SK-N-SH (cell line): Measurements from ENCODE around the gene CD3D.

ENCODE experiments used
- CTCF ChIP-seq: fragments of 200-600 bp; sonication (generic); IDR thresholded peaks from 2 replicates; pipeline ENCODE4 v1.6.1; 2017; ENCODE audit warnings: antibody characterized with exemption, mild to moderate bottlenecking, moderate library complexity
- EZH2phosphoT487 ChIP-seq: fragments of 200-600 bp; sonication (generic); IDR thresholded peaks from 2 replicates; pipeline ENCODE4 v1.6.1; 2017; ENCODE audit warnings: low read depth, mixed run types, mild to moderate bottlenecking, antibody characterized with exemption, moderate library complexity, borderline replicate concordance
- IRF3 ChIP-seq: fragments of 150-350 bp; IDR thresholded peaks from 2 replicates; pipeline ENCODE4 v1.6.1; 2016; ENCODE audit warnings: mild to moderate bottlenecking, low read depth, low read length
- MEF2A ChIP-seq: IDR thresholded peaks from 2 replicates; pipeline ENCODE4 v1.4.0; 2012; ENCODE audit warnings: low read depth, borderline replicate concordance
- POLR2AphosphoS5 ChIP-seq: IDR thresholded peaks from 2 replicates; pipeline ENCODE4 v1.6.1; 2012; ENCODE audit warnings: low read depth, low read length
- RCOR1 ChIP-seq: fragments of 150-350 bp; IDR thresholded peaks from 2 replicates; pipeline ENCODE4 v1.6.1; 2017; ENCODE audit warnings: antibody characterized with exemption, low read length
- TCF12 ChIP-seq: IDR thresholded peaks from 2 replicates; pipeline ENCODE4 v1.4.0; 2012
- YY1 ChIP-seq: IDR thresholded peaks from 2 replicates; pipeline ENCODE4 v1.4.0; 2012; ENCODE audit warnings: low read depth, mild to moderate bottlenecking
- TF ChIP-seq, protein P1 (sequence below): IDR thresholded peaks from 2 replicates; pipeline ENCODE4 v1.6.1; 2012; ENCODE audit warnings: mild to moderate bottlenecking, low read depth, low read length, moderate library complexity
- TF ChIP-seq, protein P2 (sequence below): IDR thresholded peaks from 2 replicates; pipeline ENCODE4; 2012

DNA sequence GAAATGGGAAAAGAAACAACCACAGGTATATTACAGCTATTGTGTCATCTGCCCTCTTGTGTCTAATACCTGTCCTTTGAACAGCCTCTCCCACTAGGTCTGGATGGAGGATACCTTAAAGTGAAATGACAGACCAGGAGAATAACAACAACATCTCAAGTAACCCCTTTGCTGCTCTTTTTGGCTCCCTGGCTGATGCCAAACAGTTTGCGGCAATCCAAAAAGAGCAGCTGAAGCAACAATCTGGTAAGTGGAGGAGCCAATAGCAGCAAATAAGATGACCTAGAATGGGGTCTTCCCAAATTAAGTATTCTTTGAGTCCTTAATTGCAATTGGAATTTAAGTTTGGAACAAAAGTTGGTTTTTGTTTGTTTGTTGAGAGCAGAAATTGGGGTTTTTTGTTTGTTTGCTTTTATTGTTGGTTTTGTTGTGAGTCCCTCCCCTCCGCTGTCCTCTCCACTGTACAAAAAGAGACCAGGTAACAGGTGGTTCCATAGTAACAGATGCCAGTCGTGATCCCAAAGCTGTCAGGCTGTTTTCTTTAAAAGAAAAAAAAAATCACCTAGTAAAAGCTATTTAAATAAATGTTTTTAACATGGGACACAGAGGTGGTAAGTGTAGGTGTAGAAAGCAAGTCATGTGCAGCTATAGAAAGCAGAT is 22.6 kb upstream of the CD3D start:
- TF ChIP-seq CTCF (no peak), TCF12 (no peak), IRF3 (no peak), RCOR1 (no peak), EZH2phosphoT487 (no peak), YY1 (no peak), POLR2AphosphoS5 (no peak), MEF2A (no peak)
- TF ChIP-seq, protein P1, sequence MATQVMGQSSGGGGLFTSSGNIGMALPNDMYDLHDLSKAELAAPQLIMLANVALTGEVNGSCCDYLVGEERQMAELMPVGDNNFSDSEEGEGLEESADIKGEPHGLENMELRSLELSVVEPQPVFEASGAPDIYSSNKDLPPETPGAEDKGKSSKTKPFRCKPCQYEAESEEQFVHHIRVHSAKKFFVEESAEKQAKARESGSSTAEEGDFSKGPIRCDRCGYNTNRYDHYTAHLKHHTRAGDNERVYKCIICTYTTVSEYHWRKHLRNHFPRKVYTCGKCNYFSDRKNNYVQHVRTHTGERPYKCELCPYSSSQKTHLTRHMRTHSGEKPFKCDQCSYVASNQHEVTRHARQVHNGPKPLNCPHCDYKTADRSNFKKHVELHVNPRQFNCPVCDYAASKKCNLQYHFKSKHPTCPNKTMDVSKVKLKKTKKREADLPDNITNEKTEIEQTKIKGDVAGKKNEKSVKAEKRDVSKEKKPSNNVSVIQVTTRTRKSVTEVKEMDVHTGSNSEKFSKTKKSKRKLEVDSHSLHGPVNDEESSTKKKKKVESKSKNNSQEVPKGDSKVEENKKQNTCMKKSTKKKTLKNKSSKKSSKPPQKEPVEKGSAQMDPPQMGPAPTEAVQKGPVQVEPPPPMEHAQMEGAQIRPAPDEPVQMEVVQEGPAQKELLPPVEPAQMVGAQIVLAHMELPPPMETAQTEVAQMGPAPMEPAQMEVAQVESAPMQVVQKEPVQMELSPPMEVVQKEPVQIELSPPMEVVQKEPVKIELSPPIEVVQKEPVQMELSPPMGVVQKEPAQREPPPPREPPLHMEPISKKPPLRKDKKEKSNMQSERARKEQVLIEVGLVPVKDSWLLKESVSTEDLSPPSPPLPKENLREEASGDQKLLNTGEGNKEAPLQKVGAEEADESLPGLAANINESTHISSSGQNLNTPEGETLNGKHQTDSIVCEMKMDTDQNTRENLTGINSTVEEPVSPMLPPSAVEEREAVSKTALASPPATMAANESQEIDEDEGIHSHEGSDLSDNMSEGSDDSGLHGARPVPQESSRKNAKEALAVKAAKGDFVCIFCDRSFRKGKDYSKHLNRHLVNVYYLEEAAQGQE, result no peak
- TF ChIP-seq, protein P2, sequence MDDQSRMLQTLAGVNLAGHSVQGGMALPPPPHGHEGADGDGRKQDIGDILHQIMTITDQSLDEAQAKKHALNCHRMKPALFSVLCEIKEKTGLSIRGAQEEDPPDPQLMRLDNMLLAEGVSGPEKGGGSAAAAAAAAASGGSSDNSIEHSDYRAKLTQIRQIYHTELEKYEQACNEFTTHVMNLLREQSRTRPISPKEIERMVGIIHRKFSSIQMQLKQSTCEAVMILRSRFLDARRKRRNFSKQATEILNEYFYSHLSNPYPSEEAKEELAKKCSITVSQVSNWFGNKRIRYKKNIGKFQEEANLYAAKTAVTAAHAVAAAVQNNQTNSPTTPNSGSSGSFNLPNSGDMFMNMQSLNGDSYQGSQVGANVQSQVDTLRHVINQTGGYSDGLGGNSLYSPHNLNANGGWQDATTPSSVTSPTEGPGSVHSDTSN, result no peak
